DND-41 (cell line): ENCODE measurements around the gene BUD31.

Experiments
- ATAC-seq: fragments of 200-7000 bp; cut with Tn5 transposase; 3 replicates; pipeline ENCODE4 v1.9.1; 2021; ENCODE audit warnings: low read depth; ENCODE audit not compliant: insufficient read depth
- DNase-seq: peaks from one replicate; pipeline ENCODE4 v3.0.0-alpha.2; 2020
- H2AFZ ChIP-seq: 2 replicates; pipeline ENCODE4 v1.6.0; 2012; ENCODE audit warnings: low read depth, low read length
- H3K27ac ChIP-seq: 2 replicates; pipeline ENCODE4 v1.5.1; 2012; ENCODE audit warnings: low read length, inconsistent platforms
- H3K27me3 ChIP-seq: fragments of 200-600 bp; sonication (generic); 2 replicates; pipeline ENCODE4 v1.6.0; 2012; ENCODE audit warnings: low read length, mild to moderate bottlenecking, inconsistent platforms; ENCODE audit not compliant: insufficient read depth, poor library complexity
- H3K36me3 ChIP-seq: 2 replicates; pipeline ENCODE4 v1.5.1; 2012; ENCODE audit warnings: low read length, inconsistent platforms; ENCODE audit not compliant: insufficient read depth
- H3K4me1 ChIP-seq: 2 replicates; pipeline ENCODE4 v1.5.1; 2012; ENCODE audit warnings: mild to moderate bottlenecking, low read length; ENCODE audit not compliant: insufficient read depth
- H3K4me2 ChIP-seq: 2 replicates; pipeline ENCODE4 v1.6.0; 2012; ENCODE audit warnings: mild to moderate bottlenecking, moderate library complexity, low read length, inconsistent platforms; ENCODE audit not compliant: insufficient read depth
- H3K4me3 ChIP-seq, 2 experiments: fragments of 200-600 bp in 1 of 2; shearing (Covaris generic) in 1 of 2; 2 replicates each; pipeline ENCODE4 v1.5.1; 2012 to 2016; ENCODE audit warnings: inconsistent platforms in 2 of 2, low read length in 2 of 2, mild to moderate bottlenecking in 2 of 2, low read depth in 1 of 2, moderate library complexity in 1 of 2
- H3K79me2 ChIP-seq: 2 replicates; pipeline ENCODE4 v1.6.0; 2012; ENCODE audit warnings: low read length, inconsistent platforms; ENCODE audit not compliant: insufficient read depth
- H3K9ac ChIP-seq: 2 replicates; pipeline ENCODE4 v1.6.0; 2012; ENCODE audit warnings: low read depth, mild to moderate bottlenecking, inconsistent platforms, low read length, moderate library complexity
- H3K9me3 ChIP-seq: 2 replicates; pipeline ENCODE4 v1.5.1; 2012; ENCODE audit warnings: low read length, moderate library complexity, mild to moderate bottlenecking, inconsistent platforms; ENCODE audit not compliant: insufficient read depth, severe bottlenecking
- H4K20me1 ChIP-seq: 2 replicates; pipeline ENCODE4 v1.6.0; 2012; ENCODE audit warnings: low read length; ENCODE audit not compliant: insufficient read depth
- EZH2 ChIP-seq: IDR thresholded peaks from 3 replicates; pipeline ENCODE4 v1.6.1; 2012; ENCODE audit warnings: borderline replicate concordance, low read depth, mild to moderate bottlenecking, moderate library complexity, low read length, inconsistent platforms; ENCODE audit not compliant: severe bottlenecking
- TF ChIP-seq, protein P1 (sequence below): IDR thresholded peaks from 2 replicates; pipeline ENCODE4 v1.5.1; 2012; ENCODE audit warnings: borderline replicate concordance, low read length, moderate library complexity, mild to moderate bottlenecking; ENCODE audit not compliant: poor library complexity, severe bottlenecking; ENCODE audit errors: extremely low read depth

The BUD31 gene

DNA sequence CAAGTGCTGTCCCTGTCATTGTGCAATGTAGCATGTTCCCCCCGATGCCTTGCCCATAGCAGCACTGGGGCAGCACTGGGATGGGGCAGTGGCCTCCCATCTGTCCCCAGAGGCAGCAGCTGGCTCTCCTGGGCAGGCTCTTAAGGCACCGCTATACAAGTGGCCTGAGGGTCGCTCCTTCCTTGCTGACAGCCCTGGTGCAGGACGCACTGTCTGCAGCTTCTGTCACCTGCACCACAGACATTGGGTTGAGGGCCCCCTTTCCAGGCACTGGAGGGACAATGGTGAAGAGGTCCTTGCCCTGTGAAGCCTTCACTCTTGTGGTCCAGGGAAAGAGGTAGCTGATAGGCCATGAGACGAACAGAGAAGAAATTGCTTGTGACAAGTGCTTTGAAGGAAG is 40.6 kb downstream of the BUD31 start:
- peaks cover 95% of the 10 kb centered on the region for H3K36me3 ChIP-seq
- no peak overlapping the region for H3K9ac ChIP-seq
- peaks cover 38% of the 10 kb centered on the region for H4K20me1 ChIP-seq

DNA sequence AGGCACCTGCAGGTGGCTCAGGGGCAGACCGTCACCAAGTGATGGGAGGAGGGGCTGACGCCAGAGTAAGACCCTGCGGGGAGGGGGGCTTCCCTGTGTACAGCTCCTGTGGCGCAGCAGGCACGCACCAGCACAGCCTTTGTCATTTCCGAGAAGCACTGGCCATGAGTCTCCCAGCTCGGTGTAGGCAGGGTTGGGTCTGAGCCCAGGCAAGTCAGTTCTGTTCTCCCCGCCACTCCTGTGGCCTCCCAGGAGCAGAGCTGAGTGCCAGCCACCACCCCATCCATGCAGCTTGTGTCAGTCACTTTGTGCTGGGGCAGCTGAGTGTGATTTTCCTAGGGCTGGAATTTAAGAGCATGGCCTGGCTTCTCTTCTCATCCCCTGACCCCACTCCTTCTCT is 43.2 kb downstream of the BUD31 start:
- TF ChIP-seq EZH2: no peak
- TF ChIP-seq, protein P1, sequence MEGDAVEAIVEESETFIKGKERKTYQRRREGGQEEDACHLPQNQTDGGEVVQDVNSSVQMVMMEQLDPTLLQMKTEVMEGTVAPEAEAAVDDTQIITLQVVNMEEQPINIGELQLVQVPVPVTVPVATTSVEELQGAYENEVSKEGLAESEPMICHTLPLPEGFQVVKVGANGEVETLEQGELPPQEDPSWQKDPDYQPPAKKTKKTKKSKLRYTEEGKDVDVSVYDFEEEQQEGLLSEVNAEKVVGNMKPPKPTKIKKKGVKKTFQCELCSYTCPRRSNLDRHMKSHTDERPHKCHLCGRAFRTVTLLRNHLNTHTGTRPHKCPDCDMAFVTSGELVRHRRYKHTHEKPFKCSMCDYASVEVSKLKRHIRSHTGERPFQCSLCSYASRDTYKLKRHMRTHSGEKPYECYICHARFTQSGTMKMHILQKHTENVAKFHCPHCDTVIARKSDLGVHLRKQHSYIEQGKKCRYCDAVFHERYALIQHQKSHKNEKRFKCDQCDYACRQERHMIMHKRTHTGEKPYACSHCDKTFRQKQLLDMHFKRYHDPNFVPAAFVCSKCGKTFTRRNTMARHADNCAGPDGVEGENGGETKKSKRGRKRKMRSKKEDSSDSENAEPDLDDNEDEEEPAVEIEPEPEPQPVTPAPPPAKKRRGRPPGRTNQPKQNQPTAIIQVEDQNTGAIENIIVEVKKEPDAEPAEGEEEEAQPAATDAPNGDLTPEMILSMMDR: no peak
- no peak overlapping the region for H3K9ac ChIP-seq
- peaks cover 96% of the 10 kb centered on the region for H3K36me3 ChIP-seq
- peaks cover 40% of the 10 kb centered on the region for H3K79me2 ChIP-seq
- no peak overlapping the region for H2AFZ ChIP-seq
- no peaks in the 10 kb centered on the region for H3K4me1 ChIP-seq
- H3K4me2 ChIP-seq: no peak overlapping the region
- no peak for ATAC-seq
- H3K9me3 ChIP-seq: no peaks in the 10 kb centered on the region
- peaks cover 56% of the 10 kb centered on the region for H4K20me1 ChIP-seq
- H3K27ac ChIP-seq: no peak overlapping the region
- no peak overlapping the region for H3K4me3 ChIP-seq
- DNase-seq: no peak
- H3K27me3 ChIP-seq: no peaks in the 10 kb centered on the region

More for the DNA sequence above, 40.6 kb downstream of the BUD31 start:
- H3K4me3 ChIP-seq: no peak overlapping the region
- peaks cover 30% of the 10 kb centered on the region for H3K79me2 ChIP-seq
- ATAC-seq (no peak), DNase-seq (no peak)
- H3K9me3 ChIP-seq: no peaks in the 10 kb centered on the region
- no peak overlapping the region for H2AFZ ChIP-seq
- no peak overlapping the region for H3K4me2 ChIP-seq
- no peak overlapping the region for H3K27ac ChIP-seq
- no peaks in the 10 kb centered on the region for H3K4me1 ChIP-seq
- H3K27me3 ChIP-seq: no peaks in the 10 kb centered on the region
- TF ChIP-seq EZH2: no peak
- TF ChIP-seq, protein P1: no peak

DNA sequence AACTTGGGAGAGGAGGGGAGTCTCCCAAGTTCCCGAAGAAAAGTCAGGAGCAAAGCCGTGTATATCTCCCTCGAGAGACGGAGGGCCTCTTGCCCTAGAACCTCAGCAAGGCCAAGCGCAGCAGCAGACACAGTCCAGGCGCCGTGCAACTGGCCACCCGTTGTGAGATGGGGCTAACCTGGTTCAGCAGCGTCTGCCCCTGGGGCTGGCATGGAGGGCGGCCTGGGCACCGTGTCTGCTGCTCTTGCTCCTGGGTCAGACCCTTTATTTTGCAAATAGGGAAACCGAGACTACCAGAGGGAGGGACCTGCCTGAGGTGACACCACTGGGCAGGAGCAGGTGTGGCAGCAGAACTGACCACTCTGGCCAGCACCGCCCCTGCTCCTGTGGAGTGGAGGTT is 43.8 kb downstream of the BUD31 start:
- no peak for TF ChIP-seq EZH2
- TF ChIP-seq, protein P1: no peak
- Histone ChIP-seq H3K9ac (no peak overlapping the region), H3K27ac (no peak overlapping the region), H3K27me3 (no peaks in the 10 kb centered on the region), H3K9me3 (no peaks in the 10 kb centered on the region), H4K20me1 (peaks cover 62% of the 10 kb centered on the region), H3K4me3 (no peak overlapping the region), H2AFZ (no peak overlapping the region), H3K4me1 (no peaks in the 10 kb centered on the region), H3K36me3 (peaks cover 98% of the 10 kb centered on the region), H3K4me2 (no peak overlapping the region), H3K79me2 (peaks cover 45% of the 10 kb centered on the region)
- DNase-seq: no peak
- ATAC-seq: no peak

DNA sequence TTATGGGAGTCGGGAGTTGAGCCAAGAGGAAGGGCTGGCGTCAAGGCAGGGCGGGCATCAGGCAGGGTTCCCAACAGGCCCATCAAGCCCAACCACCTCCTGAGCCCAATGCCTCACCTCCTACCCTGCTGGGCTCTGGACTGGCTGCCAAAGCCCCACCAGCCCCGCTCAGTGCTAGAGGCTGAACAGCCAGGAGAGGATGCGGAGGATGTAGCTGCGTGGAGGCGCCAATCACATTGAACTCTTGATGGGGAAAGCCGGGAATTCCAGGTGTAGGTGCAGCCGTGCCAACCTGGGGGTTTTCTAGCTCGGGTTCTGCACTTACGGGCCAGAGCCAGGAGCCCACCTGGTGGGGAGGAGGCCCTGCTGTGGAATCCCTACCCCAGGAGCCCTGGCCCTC is 44.3 kb downstream of the BUD31 start:
- no peak overlapping the region for H2AFZ ChIP-seq
- TF ChIP-seq EZH2: no peak
- TF ChIP-seq, protein P1: no peak
- no peaks in the 10 kb centered on the region for H3K4me1 ChIP-seq
- H3K9ac ChIP-seq: no peak overlapping the region
- no peak overlapping the region for H3K27ac ChIP-seq
- H3K9me3 ChIP-seq: no peaks in the 10 kb centered on the region
- no peak overlapping the region for H3K4me2 ChIP-seq
- H3K36me3 ChIP-seq: peaks cover 98% of the 10 kb centered on the region
- ATAC-seq: no peak; the same call in 2 of the 3 replicates
- no peaks in the 10 kb centered on the region for H3K27me3 ChIP-seq
- no peak for DNase-seq
- peaks cover 45% of the 10 kb centered on the region for H3K79me2 ChIP-seq
- peaks cover 68% of the 10 kb centered on the region for H4K20me1 ChIP-seq
- H3K4me3 ChIP-seq: no peak overlapping the region
